SK-N-SH (cell line): Measurements from ENCODE around the gene SLITRK2. TPM values are rescaled to one million over a fixed set of nuclear protein-coding genes. Genes with fewer than 3 reads are reported as not detected.

Experiments
- CTCF ChIA-PET: fragments of 300-600, 350-600 bp; formaldehyde crosslinking; extraction: SDS; loops from one replicate; lab custom pipeline; 2021; lab: Yijun Ruan, JAX
- POLR2A ChIA-PET: fragments of 350-600 bp; sonication (Branson Sonifier 250); formaldehyde crosslinking; extraction: SDS; loops from one replicate; lab custom pipeline; 2020; ENCODE audit warnings: antibody characterized with exemption, inconsistent platforms; lab: Yijun Ruan, JAX
- DNase-seq: peaks from one replicate; pipeline ENCODE4 v3.0.0; 2012
- H2AFZ ChIP-seq: fragments of 200-600 bp; sonication (generic); 2 replicates; pipeline ENCODE4 v1.8.1; 2016; ENCODE audit warnings: antibody characterized with exemption, mild to moderate bottlenecking, low read depth
- H3F3A ChIP-seq: fragments of 200-600 bp; sonication (generic); replicated peaks from 2 replicates; pipeline ENCODE3; 2016; ENCODE audit warnings: antibody characterized with exemption, mild to moderate bottlenecking; ENCODE audit not compliant: insufficient read depth
- H3K27ac ChIP-seq, 2 experiments: fragments of 200-500 bp in 1 of 2; fragments of 200-600 bp in 1 of 2; sonication (Bioruptor generic) in 1 of 2; sonication (generic), shearing (Covaris generic) in 1 of 2; 2 replicates each; pipeline versions ENCODE4 v1.5.1 to v1.6.1; 2014 to 2016; ENCODE audit warnings: low read depth in 2 of 2, inconsistent platforms in 1 of 2, low read length in 1 of 2, mild to moderate bottlenecking in 1 of 2, mixed read lengths in 1 of 2
- H3K27me3 ChIP-seq: fragments of 200-600 bp; sonication (generic), shearing (Covaris generic); 2 replicates; pipeline ENCODE4 v1.6.1; 2016; ENCODE audit warnings: mixed run types; ENCODE audit not compliant: insufficient read depth
- H3K36me3 ChIP-seq, 2 experiments: fragments of 200-500 bp in 1 of 2; fragments of 200-600 bp in 1 of 2; sonication (Bioruptor generic) in 1 of 2; sonication (generic) in 1 of 2; replicated peaks in 1 of 2; 2 replicates each; pipeline versions ENCODE3 to v1.5.1; 2014 to 2016; ENCODE audit warnings: low read length in 1 of 2, mild to moderate bottlenecking in 1 of 2; ENCODE audit not compliant: insufficient read depth in 2 of 2, control insufficient read depth in 1 of 2
- H3K4me1 ChIP-seq, 2 experiments: fragments of 200-500 bp in 1 of 2; fragments of 200-600 bp in 1 of 2; sonication (Bioruptor generic) in 1 of 2; sonication (generic), shearing (Covaris generic) in 1 of 2; 2 replicates each; pipeline versions ENCODE4 v1.5.1 to v1.6.1; 2014 to 2016; ENCODE audit warnings: low read depth in 1 of 2, low read length in 1 of 2, mixed run types in 1 of 2; ENCODE audit not compliant: insufficient read depth in 2 of 2, control insufficient read depth in 1 of 2
- H3K4me2 ChIP-seq: fragments of 200-600 bp; sonication (generic), shearing (Covaris generic); 2 replicates; pipeline ENCODE4 v1.6.1; 2017; ENCODE audit warnings: mixed run types
- H3K4me3 ChIP-seq, 2 experiments: fragments of 200-500 bp in 1 of 2; fragments of 200-600 bp in 1 of 2; sonication (Bioruptor generic) in 1 of 2; sonication (generic), shearing (Covaris generic) in 1 of 2; 2 replicates each; pipeline versions ENCODE4 v1.5.1 to v1.8.1; 2014 to 2016; ENCODE audit warnings: low read depth in 2 of 2, inconsistent platforms in 1 of 2, low read length in 1 of 2, mild to moderate bottlenecking in 1 of 2, mixed read lengths in 1 of 2, moderate library complexity in 1 of 2
- H3K79me2 ChIP-seq: fragments of 200-600 bp; sonication (generic); 2 replicates; pipeline ENCODE4 v1.8.1; 2017; ENCODE audit warnings: mild to moderate bottlenecking; ENCODE audit not compliant: insufficient read depth
- H3K9ac ChIP-seq: fragments of 200-600 bp; sonication (generic); 2 replicates; pipeline ENCODE4 v1.6.1; 2017; ENCODE audit warnings: mixed run types
- H3K9me2 ChIP-seq: fragments of 200-600 bp; sonication (generic); 2 replicates; pipeline ENCODE4 v1.6.1; 2017; ENCODE audit warnings: mixed run types
- H3K9me3 ChIP-seq: fragments of 200-600 bp; sonication (generic); 2 replicates; pipeline ENCODE4 v1.6.1; 2017; ENCODE audit warnings: mixed run types, mild to moderate bottlenecking, moderate library complexity
- H4K20me1 ChIP-seq: fragments of 200-600 bp; sonication (generic); 2 replicates; pipeline ENCODE4 v1.6.1; 2017; ENCODE audit warnings: mild to moderate bottlenecking, mixed run types; ENCODE audit not compliant: insufficient read depth
- CHD2 ChIP-seq: fragments of 150-350 bp; IDR thresholded peaks from 2 replicates; pipeline ENCODE4 v1.6.1; 2018; ENCODE audit warnings: low read length; ENCODE audit not compliant: partially characterized antibody
- FOSL2 ChIP-seq: IDR thresholded peaks from 2 replicates; pipeline ENCODE4 v1.4.0; 2012; ENCODE audit warnings: low read depth, mild to moderate bottlenecking, moderate library complexity, borderline replicate concordance
- FOXJ3 ChIP-seq: sonication (generic); formaldehyde crosslinking; IDR thresholded peaks from 2 replicates; pipeline ENCODE4 v1.5.1; 2020; ENCODE audit warnings: mild to moderate bottlenecking, missing genetic modification reagents
- FOXM1 ChIP-seq: IDR thresholded peaks from 2 replicates; pipeline ENCODE4 v1.4.0; 2012; ENCODE audit warnings: low read depth, mild to moderate bottlenecking
- JUND ChIP-seq: IDR thresholded peaks from 2 replicates; pipeline ENCODE4 v1.4.0; 2012
- MEF2A ChIP-seq: IDR thresholded peaks from 2 replicates; pipeline ENCODE4 v1.4.0; 2012; ENCODE audit warnings: low read depth, borderline replicate concordance
- MXI1 ChIP-seq: IDR thresholded peaks from 2 replicates; pipeline ENCODE4 v1.6.1; 2012; ENCODE audit warnings: mild to moderate bottlenecking, low read depth, low read length, improper control_type of control experiment
- NFIC ChIP-seq: IDR thresholded peaks from 2 replicates; pipeline ENCODE4 v1.4.0; 2012; ENCODE audit warnings: borderline replicate concordance
- NRF1 ChIP-seq: IDR thresholded peaks from 2 replicates; pipeline ENCODE4 v1.6.1; 2012; ENCODE audit warnings: low read depth, mild to moderate bottlenecking, low read length
- POLR2AphosphoS5 ChIP-seq: IDR thresholded peaks from 2 replicates; pipeline ENCODE4 v1.6.1; 2012; ENCODE audit warnings: low read depth, low read length
- RCOR1 ChIP-seq: fragments of 150-350 bp; IDR thresholded peaks from 2 replicates; pipeline ENCODE4 v1.6.1; 2017; ENCODE audit warnings: antibody characterized with exemption, low read length
- RXRA ChIP-seq: IDR thresholded peaks from 2 replicates; pipeline ENCODE4 v1.4.0; 2012; ENCODE audit warnings: low read depth, mild to moderate bottlenecking, borderline replicate concordance
- TAF1 ChIP-seq: IDR thresholded peaks from 2 replicates; pipeline ENCODE4 v1.6.1; 2012; ENCODE audit warnings: low read depth, mild to moderate bottlenecking, low read length, moderate library complexity, borderline replicate concordance
- TCF12 ChIP-seq: IDR thresholded peaks from 2 replicates; pipeline ENCODE4 v1.4.0; 2012
- TEAD4 ChIP-seq: IDR thresholded peaks from 2 replicates; pipeline ENCODE4 v1.4.0; 2012; ENCODE audit warnings: mild to moderate bottlenecking, borderline replicate concordance; ENCODE audit not compliant: insufficient read depth
- YY1 ChIP-seq: IDR thresholded peaks from 2 replicates; pipeline ENCODE4 v1.4.0; 2012; ENCODE audit warnings: low read depth, mild to moderate bottlenecking
- WGBS: methylation state at CpG from one replicate; pipeline ENCODE4 v1.1.6; 2017; ENCODE audit warnings: low lambda C conversion rate; 5-methylcytosine and 5-hydroxymethylcytosine counted together
- polyA plus RNA-seq, 3 experiments: library from polyadenylated mRNA; depleted of rRNA; stranded (reverse); fragments of >200 nt; gene quantifications; 2 replicates each; pipeline ENCODE4 v1.2.3, GENCODE V29; 2012
- TF ChIP-seq, protein P1 (sequence below): fragments of 200-600 bp; sonication (generic); IDR thresholded peaks from 2 replicates; pipeline ENCODE4 v1.6.1; 2017; ENCODE audit warnings: antibody characterized with exemption, mild to moderate bottlenecking, moderate library complexity
- TF ChIP-seq, protein P2 (sequence below): IDR thresholded peaks from 2 replicates; pipeline ENCODE4 v1.4.0; 2012; ENCODE audit warnings: low read depth, borderline replicate concordance
- TF ChIP-seq, protein P3 (sequence below): fragments of 150-350 bp; IDR thresholded peaks from 2 replicates; pipeline ENCODE4 v1.6.1; 2016; ENCODE audit warnings: mild to moderate bottlenecking, low read depth, low read length
- TF ChIP-seq, protein P4 (sequence below): fragments of 150-350 bp; IDR thresholded peaks from 2 replicates; pipeline ENCODE4 v1.6.1; 2017; ENCODE audit warnings: antibody characterized with exemption, low read length, low read depth, borderline replicate concordance

SLITRK2 gene
- polyA plus RNA-seq, 1 of the 3 experiments (the other 2 are of a cell fraction) = not detected

DNA sequence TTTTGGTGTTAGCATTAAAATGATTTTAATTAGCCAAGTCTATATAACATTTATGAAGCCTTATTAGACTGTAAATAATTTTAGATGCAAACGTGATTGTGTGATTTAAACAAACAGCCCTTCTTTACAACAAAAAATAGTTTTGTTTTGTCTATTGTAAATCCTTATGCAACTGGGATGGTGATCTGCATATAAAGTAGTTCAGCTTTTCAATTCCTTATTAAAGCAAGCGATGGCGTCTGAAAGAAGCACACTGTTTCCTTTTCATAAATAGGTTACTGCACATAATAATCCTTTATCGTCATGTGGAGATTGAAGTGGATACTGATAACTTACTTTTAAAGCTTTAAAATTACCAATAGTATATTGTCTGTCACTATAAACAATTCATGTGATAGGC is 8.8 kb downstream of the SLITRK2 start:
- 2% methylated on average over 4 of the region's 4 CpGs for WGBS
- no peaks in the 10 kb centered on the region for H4K20me1 ChIP-seq
- CTCF ChIA-PET = no interaction called here

More for the DNA sequence above, 8.8 kb downstream of the SLITRK2 start:
- Histone ChIP-seq H3K27ac (no peak overlapping the region), H3K9me2 (no peaks in the 10 kb centered on the region), H3K9ac (no peak overlapping the region), H3K4me1 (no peaks in the 10 kb centered on the region), H3K4me3 (no peak overlapping the region), H3K9me3 (no peaks in the 10 kb centered on the region), H3K4me2 (no peak overlapping the region), H3F3A (no peaks in the 10 kb centered on the region), H3K36me3 (no peaks in the 10 kb centered on the region), H3K27me3 (no peaks in the 10 kb centered on the region; the same call in 1 of the 2 replicates), H3K79me2 (no peaks in the 10 kb centered on the region), H2AFZ (no peak overlapping the region)
- no peak for DNase-seq
- POLR2A ChIA-PET = no interaction called here
- no peak for TF ChIP-seq NRF1
- TF ChIP-seq, protein P1, sequence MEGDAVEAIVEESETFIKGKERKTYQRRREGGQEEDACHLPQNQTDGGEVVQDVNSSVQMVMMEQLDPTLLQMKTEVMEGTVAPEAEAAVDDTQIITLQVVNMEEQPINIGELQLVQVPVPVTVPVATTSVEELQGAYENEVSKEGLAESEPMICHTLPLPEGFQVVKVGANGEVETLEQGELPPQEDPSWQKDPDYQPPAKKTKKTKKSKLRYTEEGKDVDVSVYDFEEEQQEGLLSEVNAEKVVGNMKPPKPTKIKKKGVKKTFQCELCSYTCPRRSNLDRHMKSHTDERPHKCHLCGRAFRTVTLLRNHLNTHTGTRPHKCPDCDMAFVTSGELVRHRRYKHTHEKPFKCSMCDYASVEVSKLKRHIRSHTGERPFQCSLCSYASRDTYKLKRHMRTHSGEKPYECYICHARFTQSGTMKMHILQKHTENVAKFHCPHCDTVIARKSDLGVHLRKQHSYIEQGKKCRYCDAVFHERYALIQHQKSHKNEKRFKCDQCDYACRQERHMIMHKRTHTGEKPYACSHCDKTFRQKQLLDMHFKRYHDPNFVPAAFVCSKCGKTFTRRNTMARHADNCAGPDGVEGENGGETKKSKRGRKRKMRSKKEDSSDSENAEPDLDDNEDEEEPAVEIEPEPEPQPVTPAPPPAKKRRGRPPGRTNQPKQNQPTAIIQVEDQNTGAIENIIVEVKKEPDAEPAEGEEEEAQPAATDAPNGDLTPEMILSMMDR = no peak
- no peak for TF ChIP-seq MEF2A
- no peak for TF ChIP-seq RXRA
- no peak for TF ChIP-seq JUND
- no peak for TF ChIP-seq TEAD4
- TF ChIP-seq POLR2AphosphoS5 = no peak
- TF ChIP-seq, protein P2, sequence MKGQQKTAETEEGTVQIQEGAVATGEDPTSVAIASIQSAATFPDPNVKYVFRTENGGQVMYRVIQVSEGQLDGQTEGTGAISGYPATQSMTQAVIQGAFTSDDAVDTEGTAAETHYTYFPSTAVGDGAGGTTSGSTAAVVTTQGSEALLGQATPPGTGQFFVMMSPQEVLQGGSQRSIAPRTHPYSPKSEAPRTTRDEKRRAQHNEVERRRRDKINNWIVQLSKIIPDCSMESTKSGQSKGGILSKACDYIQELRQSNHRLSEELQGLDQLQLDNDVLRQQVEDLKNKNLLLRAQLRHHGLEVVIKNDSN = no peak
- no peak for TF ChIP-seq FOXJ3 (CRISPR knock-in tag)
- no peak for TF ChIP-seq NFIC
- TF ChIP-seq RCOR1 = no peak
- TF ChIP-seq, protein P3, sequence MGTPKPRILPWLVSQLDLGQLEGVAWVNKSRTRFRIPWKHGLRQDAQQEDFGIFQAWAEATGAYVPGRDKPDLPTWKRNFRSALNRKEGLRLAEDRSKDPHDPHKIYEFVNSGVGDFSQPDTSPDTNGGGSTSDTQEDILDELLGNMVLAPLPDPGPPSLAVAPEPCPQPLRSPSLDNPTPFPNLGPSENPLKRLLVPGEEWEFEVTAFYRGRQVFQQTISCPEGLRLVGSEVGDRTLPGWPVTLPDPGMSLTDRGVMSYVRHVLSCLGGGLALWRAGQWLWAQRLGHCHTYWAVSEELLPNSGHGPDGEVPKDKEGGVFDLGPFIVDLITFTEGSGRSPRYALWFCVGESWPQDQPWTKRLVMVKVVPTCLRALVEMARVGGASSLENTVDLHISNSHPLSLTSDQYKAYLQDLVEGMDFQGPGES = no peak
- TF ChIP-seq FOSL2 = no peak
- TF ChIP-seq FOXM1 = no peak
- no peak for TF ChIP-seq YY1
- TF ChIP-seq CHD2 = no peak
- no peak for TF ChIP-seq TCF12
- no peak for TF ChIP-seq TAF1
- TF ChIP-seq, protein P4, sequence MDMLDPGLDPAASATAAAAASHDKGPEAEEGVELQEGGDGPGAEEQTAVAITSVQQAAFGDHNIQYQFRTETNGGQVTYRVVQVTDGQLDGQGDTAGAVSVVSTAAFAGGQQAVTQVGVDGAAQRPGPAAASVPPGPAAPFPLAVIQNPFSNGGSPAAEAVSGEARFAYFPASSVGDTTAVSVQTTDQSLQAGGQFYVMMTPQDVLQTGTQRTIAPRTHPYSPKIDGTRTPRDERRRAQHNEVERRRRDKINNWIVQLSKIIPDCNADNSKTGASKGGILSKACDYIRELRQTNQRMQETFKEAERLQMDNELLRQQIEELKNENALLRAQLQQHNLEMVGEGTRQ = no peak
- no peak for TF ChIP-seq MXI1
